Kidney capillary endothelial cell (primary cell): ENCODE data around the gene SERPINB7.
"Not testable (repeated sequence)": the region's sequence is repeated elsewhere in the genome, so short reads cannot be mapped to it uniquely, and the experiment has no call there.

ENCODE experiments used
- DNase-seq: peaks from one replicate; pipeline ENCODE4 v3.0.0-alpha.2; 2018; ENCODE audit warnings: low spot score

The SERPINB7 gene, protein sequence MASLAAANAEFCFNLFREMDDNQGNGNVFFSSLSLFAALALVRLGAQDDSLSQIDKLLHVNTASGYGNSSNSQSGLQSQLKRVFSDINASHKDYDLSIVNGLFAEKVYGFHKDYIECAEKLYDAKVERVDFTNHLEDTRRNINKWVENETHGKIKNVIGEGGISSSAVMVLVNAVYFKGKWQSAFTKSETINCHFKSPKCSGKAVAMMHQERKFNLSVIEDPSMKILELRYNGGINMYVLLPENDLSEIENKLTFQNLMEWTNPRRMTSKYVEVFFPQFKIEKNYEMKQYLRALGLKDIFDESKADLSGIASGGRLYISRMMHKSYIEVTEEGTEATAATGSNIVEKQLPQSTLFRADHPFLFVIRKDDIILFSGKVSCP

DNA sequence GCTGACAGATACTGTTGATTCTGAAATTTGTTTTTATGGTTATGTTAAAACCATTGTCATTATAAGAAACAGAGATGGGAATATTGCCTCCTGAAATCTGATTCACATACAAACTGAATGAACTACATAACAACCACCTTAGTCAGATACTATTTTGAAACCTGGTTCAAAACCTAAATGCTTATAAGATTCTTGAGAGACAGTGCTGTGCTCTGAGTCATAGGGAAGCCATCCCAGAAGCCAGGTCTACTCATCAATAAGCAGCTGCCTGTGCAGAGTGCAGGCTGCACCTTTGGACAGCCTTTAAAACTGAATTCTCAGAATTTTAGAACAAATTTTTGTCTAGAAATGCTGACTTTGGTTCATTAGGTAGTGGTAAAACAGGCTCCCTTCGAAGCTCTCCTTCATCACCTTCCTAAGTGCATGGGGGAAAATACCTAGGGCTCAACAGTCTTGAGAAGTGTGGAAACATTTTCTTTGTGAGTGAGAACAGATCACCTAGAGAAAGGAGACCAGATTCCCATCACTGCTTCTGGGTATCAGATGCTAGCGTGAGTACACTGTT is at the start of gene SERPINB7:
SERPINB7 (plus strand) TSS at position 253 of the 565 bp plus-strand sequence. CDS start 6,955 bp downstream, outside the sequence.
- DNase-seq = peak; percentile 4

- DNase-seq = no peak
Observed at GRCh38 chr18:63725682-63726480, 49.3 kb upstream of the SERPINB7 start.

DNA sequence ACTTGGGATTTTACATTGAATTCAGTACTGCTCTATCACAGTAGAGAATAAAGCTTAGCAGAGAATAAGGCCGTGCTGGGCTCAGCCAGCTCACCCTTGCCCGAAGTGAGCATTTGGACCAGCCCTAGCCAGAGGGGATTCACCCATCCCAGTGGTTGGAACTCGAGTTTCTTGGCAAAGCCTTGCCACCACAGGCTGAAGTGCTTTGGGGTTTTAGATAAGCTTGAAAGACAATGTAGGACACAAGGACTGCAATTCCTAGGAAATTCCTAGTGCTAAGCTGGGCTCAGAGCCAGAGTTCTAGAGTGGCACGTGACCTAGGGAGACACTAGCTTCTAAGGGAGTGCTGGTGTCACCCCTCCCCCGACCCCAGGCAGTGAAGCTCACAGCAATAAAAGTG is 44.4 kb upstream of the SERPINB7 start:
- no peak for DNase-seq

DNA sequence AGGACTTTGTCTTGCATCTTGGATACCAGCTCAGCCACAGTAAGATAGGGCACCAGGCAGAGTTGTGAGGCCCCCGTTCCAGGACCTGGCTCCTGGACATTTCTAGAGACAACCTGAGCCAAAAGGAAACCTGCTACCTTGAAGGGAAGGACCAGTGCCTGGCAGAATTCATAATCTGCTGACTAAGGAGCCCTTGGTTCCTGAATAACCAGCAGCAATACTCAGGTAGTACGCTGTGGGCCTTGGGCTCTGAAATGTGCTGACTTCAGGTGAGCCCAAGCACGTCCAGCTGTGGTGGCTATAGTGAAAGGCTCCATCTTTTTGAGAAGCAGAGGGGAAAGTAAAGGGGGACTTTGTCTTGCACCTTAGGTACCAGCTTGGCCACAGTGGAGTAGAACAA is 44.0 kb upstream of the SERPINB7 start:
- no peak for DNase-seq

DNA sequence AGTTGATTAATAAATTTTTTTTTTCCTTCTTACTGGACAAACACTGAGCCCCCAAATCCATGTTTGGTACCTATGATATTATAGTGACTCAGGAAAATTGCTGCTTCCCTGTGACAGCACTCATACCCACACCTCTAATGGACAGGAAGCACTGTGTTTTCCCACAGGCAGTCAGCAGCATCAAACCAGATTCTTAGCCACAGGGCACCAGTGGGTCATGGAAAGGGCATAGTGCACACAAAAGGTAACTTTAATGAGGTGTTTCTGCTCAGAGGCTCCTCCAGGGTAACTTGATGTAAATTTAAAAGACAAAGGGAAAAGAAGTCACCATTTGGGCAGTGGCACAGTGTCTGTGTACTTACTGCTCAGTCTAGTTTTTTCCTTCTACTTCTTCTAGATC is 38.3 kb upstream of the SERPINB7 start:
- DNase-seq = no peak

GRCh38 chr18:63741769-63742168 is 33.4 kb upstream of the SERPINB7 start:
- DNase-seq = no peak

DNA sequence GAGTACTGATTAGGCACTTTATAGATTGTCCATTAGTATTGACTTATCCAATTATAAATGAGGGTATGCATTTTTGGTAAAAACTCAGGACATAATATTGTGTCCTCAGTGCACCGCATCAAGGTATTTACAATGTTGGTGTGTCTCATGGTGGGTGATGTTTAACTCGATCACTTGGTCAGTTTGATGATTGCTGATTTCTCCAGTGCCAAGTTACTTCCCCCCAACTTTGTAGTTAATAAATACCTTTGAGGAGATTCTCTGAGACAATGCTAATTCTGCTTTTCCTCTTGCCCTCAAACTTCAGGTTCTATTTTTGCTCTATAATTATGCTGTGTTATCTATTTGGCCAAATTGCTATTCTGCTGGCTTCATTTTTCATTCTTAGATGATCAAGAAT is 28.2 kb upstream of the SERPINB7 start:
- DNase-seq = no peak

- DNase-seq = no peak
Observed at GRCh38 chr18:63749489-63749888, 25.7 kb upstream of the SERPINB7 start.

DNA sequence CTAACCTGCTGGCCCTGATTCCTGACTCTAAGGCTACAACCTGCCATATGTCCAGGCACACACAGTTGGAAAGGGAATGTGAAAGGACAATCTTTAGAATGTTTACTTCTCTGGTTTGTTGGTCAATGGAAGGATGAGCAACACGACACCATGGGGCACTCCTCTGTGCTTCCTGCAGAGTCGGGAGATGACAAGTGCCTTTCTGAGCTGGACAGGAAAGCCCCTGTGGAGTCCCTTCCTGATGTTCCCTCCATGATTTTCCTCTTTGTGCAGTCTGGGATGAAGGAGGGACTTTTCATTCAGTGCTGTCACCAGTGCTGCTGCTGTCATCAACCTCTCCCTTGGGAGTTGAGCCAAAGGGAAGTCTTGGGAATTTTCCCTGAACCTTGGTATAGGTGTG is 22.6 kb upstream of the SERPINB7 start:
- DNase-seq = no peak

- DNase-seq = no peak
Observed at GRCh38 chr18:63753676-63754075, 21.5 kb upstream of the SERPINB7 start.

GRCh38 chr18:63757541-63757940 is 17.7 kb upstream of the SERPINB7 start:
- no peak for DNase-seq

GRCh38 chr18:63758615-63759240 is 16.5 kb upstream of the SERPINB7 start:
- no peak for DNase-seq

GRCh38 chr18:63759786-63760185 is 15.4 kb upstream of the SERPINB7 start:
- not testable (repeated sequence) for DNase-seq

- DNase-seq = no peak
Observed at GRCh38 chr18:63762518-63762917, 12.7 kb upstream of the SERPINB7 start.

- DNase-seq = no peak
Observed at GRCh38 chr18:63763831-63764600, 11.2 kb upstream of the SERPINB7 start.

DNA sequence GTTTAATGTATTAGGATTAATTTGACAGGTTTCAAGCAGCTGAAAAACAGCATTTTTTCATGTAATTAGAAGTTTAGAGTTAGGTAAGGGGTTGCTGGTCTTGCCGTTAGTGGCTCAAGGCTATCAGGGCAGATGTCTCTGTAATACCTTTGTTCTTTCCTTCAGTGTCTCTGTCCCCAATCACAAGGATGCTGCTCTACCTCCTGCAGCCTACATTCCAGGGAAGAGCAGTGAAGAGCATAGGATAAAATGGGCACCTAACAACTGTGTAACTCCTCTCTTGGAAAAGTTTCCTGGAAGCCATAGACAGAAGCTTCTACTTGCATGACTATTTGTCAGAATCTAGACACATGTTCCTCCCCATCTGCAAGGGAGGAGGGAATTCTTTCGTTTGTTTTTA is 9.4 kb upstream of the SERPINB7 start:
- no peak for DNase-seq

DNA sequence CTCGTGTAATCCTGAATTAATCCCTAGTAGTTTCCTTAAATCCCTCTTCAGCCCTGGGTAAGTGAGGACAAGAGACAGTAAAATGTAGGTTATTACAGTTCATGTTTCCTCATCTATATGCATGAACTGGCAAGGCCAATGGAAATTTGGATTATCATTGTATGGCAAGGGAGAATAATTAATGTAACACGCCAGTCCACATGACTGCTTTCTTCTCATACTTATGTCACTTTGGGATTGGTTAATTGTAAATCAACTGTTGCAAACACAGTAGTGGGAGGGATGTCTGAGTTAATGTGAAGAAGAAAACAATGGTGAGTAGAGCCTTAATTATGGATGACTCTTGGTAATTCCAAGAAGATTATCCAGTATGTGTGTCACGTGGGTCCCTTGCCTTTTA is 1.7 kb upstream of the SERPINB7 start:
- no peak for DNase-seq

DNA sequence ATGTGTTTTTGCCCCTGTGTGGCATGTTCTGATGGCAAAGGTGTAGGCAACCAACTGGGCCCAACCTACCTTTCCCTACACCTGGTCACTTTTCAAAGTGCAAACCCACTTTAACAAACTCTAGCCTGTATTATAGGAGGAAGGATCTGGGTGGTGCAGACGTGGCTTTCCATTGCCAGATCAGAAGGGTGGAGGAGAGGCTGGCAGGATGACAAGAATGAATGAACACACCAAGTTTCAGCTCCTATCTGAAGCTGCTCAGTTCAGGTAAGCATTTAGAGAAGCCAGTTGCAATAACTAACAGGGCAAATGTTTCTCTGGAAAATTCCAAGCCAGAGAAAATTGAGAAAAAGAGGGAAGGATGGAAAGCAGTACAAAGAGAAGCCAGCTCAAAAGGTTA is 707 bp upstream of the SERPINB7 start:
- no peak for DNase-seq

GRCh38 chr18:63779386-63779785 is 4.2 kb downstream of the SERPINB7 start:
- no peak for DNase-seq

DNA sequence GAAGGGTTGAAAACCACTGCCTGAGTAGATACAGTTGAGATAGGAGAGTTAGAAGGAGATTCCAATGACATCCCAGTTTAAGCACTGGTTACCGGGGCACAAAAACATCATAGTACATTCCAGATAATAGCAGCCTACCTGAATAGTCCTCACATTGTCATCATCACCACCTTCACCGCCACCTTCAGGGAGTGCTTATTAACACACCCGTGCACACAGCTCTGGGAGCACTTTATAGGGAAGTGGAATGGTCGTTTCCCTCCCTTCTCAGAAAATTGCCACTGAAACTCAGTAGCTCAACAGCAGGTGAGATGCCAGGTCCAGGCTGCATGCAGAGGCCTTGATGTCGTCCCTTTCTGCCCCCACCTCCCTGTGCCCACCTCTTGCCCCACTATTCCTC is 8.2 kb downstream of the SERPINB7 start:
- no peak for DNase-seq

DNA sequence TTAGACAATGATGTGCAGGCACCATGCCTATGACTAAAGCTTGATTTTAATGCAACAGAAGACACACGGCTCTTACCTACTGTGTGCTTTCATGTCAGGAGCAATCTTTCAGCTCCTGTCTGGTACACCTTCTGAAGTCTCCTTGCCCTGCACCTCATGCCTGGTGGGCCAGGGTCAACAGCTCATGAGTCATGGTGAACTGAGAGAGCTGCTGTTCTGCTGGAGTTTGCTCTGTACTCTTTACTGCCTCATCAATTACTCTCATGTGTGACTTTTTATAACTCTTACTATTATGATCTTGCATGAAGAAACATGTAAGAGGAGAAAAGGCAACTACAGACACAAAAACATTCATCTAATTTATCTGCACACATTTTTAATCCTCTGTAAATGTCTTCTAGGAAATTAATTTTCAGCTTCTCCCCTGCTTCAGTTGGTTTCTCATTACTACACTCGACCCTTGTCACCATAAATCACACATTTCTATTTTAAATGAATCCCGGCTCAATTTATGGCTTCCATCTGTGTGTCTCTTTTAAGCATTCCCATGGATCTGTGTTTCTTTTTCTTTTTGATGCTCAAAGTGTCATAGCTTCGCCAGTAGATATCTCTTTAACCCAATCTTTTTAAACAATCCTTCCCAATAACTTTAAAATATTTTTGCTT is 9.7 kb downstream of the SERPINB7 start:
- no peak for DNase-seq
